Keratinocyte (primary cell): ENCODE results near the gene CDH13. TPM values are rescaled to one million over a fixed set of nuclear protein-coding genes. Genes with fewer than 3 reads are reported as not detected.

ENCODE experiments used
- DNase-seq: peaks from one replicate; pipeline ENCODE4 v3.0.0-alpha.2; 2011; ENCODE audit warnings: low read depth, missing footprints, low spot score
- FAIRE-seq: peaks from 2 replicates; lab custom pipeline; 2011; peaks lifted over from hg19 to GRCh38; lab: Jason Lieb, UNC
- H2AFZ ChIP-seq: 2 replicates; pipeline ENCODE4 v1.6.0; 2012; ENCODE audit warnings: low read length, control low read depth, inconsistent platforms; ENCODE audit not compliant: control insufficient read depth
- H3K27ac ChIP-seq: 2 replicates; pipeline ENCODE4 v1.5.1; 2011; ENCODE audit warnings: low read length; ENCODE audit not compliant: control insufficient read depth, insufficient read depth
- H3K27me3 ChIP-seq: 3 replicates; pipeline ENCODE4 v1.6.0; 2011; ENCODE audit warnings: low read length; ENCODE audit not compliant: control insufficient read depth, insufficient read depth; ENCODE audit errors: extremely low read depth
- H3K36me3 ChIP-seq, 2 experiments: 2 replicates in 1 of 2; 3 replicates in 1 of 2; pipeline ENCODE4 v1.5.1; 2011; ENCODE audit warnings: low read length in 2 of 2, mild to moderate bottlenecking in 1 of 2; ENCODE audit not compliant: control insufficient read depth in 2 of 2, insufficient read depth in 2 of 2; ENCODE audit errors: extremely low read depth in 1 of 2
- H3K4me1 ChIP-seq: 3 replicates; pipeline ENCODE4 v1.5.1; 2011; ENCODE audit warnings: low read length; ENCODE audit not compliant: control insufficient read depth, insufficient read depth; ENCODE audit errors: extremely low read depth
- H3K4me2 ChIP-seq: 3 replicates; pipeline ENCODE4 v1.6.0; 2011; ENCODE audit warnings: low read depth, low read length; ENCODE audit not compliant: control insufficient read depth, insufficient read depth; ENCODE audit errors: extremely low read depth
- H3K4me3 ChIP-seq, 3 experiments: fragments of 200-600 bp in 1 of 3; sonication (generic) in 1 of 3; 2 replicates in 2 of 3; 3 replicates in 1 of 3; pipeline ENCODE4 v1.5.1; 2011 to 2016; ENCODE audit warnings: low read length in 3 of 3, mild to moderate bottlenecking in 3 of 3, control low read depth in 2 of 3, inconsistent platforms in 1 of 3, low read depth in 1 of 3, mixed read lengths in 1 of 3, mixed run types in 1 of 3, moderate library complexity in 1 of 3; ENCODE audit not compliant: control insufficient read depth in 2 of 3, insufficient read depth in 2 of 3; ENCODE audit errors: extremely low read depth in 1 of 3
- H3K79me2 ChIP-seq: 2 replicates; pipeline ENCODE4 v1.6.0; 2012; ENCODE audit warnings: low read length; ENCODE audit not compliant: control insufficient read depth, insufficient read depth
- H3K9ac ChIP-seq: 3 replicates; pipeline ENCODE4 v1.6.0; 2011; ENCODE audit warnings: low read length; ENCODE audit not compliant: control insufficient read depth, insufficient read depth; ENCODE audit errors: extremely low read depth
- H3K9me1 ChIP-seq: 3 replicates; pipeline ENCODE4 v1.6.0; 2011; ENCODE audit warnings: low read length; ENCODE audit not compliant: control insufficient read depth, insufficient read depth; ENCODE audit errors: extremely low read depth
- H3K9me3 ChIP-seq: 2 replicates; pipeline ENCODE4 v1.5.1; 2012; ENCODE audit warnings: low read depth, low read length; ENCODE audit not compliant: control insufficient read depth
- H4K20me1 ChIP-seq: 3 replicates; pipeline ENCODE4 v1.6.0; 2011; ENCODE audit warnings: low read length; ENCODE audit not compliant: control insufficient read depth, insufficient read depth; ENCODE audit errors: extremely low read depth
- EZH2 ChIP-seq: IDR thresholded peaks from one replicate; pipeline ENCODE4 v1.6.1; 2012; ENCODE audit warnings: inconsistent platforms, mild to moderate bottlenecking, low read length, moderate library complexity
- dilution Hi-C: fragments of 300-500 bp; cut with MboI; formaldehyde crosslinking; loops from one replicate; pipeline ENCODE4 v1.7.0; 2020; ENCODE audit warnings: low sequenced_read_pairs; ENCODE audit not compliant: extremely low pct_ligation_motif_present
- polyA plus RNA-seq, 5 experiments: library from polyadenylated mRNA; depleted of rRNA in 3 of 5; stranded (reverse) in 3 of 5; stranded (forward) in 1 of 5; unstranded in 1 of 5; fragments of >200 nt; gene quantifications; 1 replicate in 1 of 5; 2 replicates in 3 of 5; 3 replicates in 1 of 5; pipeline versions ENCODE4 v1.2.1 to v1.2.3, GENCODE V29; 2011 to 2012; ENCODE audit warnings: missing spikeins in 2 of 5, low read depth in 1 of 5, low replicate concordance in 1 of 5
- TF ChIP-seq, protein P1 (sequence below), 3 experiments: IDR thresholded peaks in 1 of 3; conservative IDR thresholded peaks in 1 of 3; optimal IDR thresholded peaks in 1 of 3; 2 replicates in 2 of 3; 3 replicates in 1 of 3; pipeline versions ENCODE3 to v1.5.1; 2011; ENCODE audit warnings: low read length in 3 of 3, mild to moderate bottlenecking in 3 of 3, moderate library complexity in 2 of 3, control low read depth in 1 of 3, inconsistent platforms in 1 of 3; ENCODE audit not compliant: insufficient read depth in 2 of 3; ENCODE audit errors: extremely low read depth in 1 of 3

Gene CDH13
- polyA plus RNA-seq, 1 donor (not counting 4 experiments of a cell fraction or from before 2014, with no cell fraction given): 111 TPM

GRCh38 chr16:83802135-83802534 lies 1175.4 kb downstream of the CDH13 start:
- Histone ChIP-seq H2AFZ (peak overlapping the region; percentile 25), H3K4me2 (peak overlapping the region; percentile 63), H3K4me3 (peak overlapping the region in 2 of 3 experiments; percentile 20 to 50), H3K9me1 (no peaks in the 10 kb centered on the region), H3K4me1 (peaks cover 15% of the 10 kb centered on the region), H3K79me2 (no peaks in the 10 kb centered on the region), H3K27ac (peak overlapping the region; percentile 39), H3K9ac (peak overlapping the region; percentile 10), H3K9me3 (no peaks in the 10 kb centered on the region), H3K36me3 (no peaks in the 10 kb centered on the region), H3K27me3 (no peaks in the 10 kb centered on the region), H4K20me1 (no peaks in the 10 kb centered on the region)
- dilution Hi-C loops: no loop called here
- DNase-seq (peak; percentile 7), FAIRE-seq (no peak)
- TF ChIP-seq, protein P1, sequence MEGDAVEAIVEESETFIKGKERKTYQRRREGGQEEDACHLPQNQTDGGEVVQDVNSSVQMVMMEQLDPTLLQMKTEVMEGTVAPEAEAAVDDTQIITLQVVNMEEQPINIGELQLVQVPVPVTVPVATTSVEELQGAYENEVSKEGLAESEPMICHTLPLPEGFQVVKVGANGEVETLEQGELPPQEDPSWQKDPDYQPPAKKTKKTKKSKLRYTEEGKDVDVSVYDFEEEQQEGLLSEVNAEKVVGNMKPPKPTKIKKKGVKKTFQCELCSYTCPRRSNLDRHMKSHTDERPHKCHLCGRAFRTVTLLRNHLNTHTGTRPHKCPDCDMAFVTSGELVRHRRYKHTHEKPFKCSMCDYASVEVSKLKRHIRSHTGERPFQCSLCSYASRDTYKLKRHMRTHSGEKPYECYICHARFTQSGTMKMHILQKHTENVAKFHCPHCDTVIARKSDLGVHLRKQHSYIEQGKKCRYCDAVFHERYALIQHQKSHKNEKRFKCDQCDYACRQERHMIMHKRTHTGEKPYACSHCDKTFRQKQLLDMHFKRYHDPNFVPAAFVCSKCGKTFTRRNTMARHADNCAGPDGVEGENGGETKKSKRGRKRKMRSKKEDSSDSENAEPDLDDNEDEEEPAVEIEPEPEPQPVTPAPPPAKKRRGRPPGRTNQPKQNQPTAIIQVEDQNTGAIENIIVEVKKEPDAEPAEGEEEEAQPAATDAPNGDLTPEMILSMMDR (optimal IDR thresholded peaks at IDR 0.05 in 1 of 3, IDR thresholded peaks at IDR 0.05 in 1 of 3, conservative IDR thresholded peaks at IDR 0.05 in 1 of 3; ENCODE audit: extremely low read depth in 1 of 3, insufficient read depth in 2 of 3, low read length in 3 of 3): no peak
- TF ChIP-seq EZH2: no peak

GRCh38 chr16:83802554-83803205 lies 1175.9 kb downstream of the CDH13 start:
- H3K27ac ChIP-seq: peak overlapping the region; percentile 39
- no peaks in the 10 kb centered on the region for H4K20me1 ChIP-seq
- no peaks in the 10 kb centered on the region for H3K27me3 ChIP-seq
- no peaks in the 10 kb centered on the region for H3K9me3 ChIP-seq
- no peaks in the 10 kb centered on the region for H3K36me3 ChIP-seq
- FAIRE-seq (no peak), DNase-seq (no peak)
- peak overlapping the region; percentile 10 for H3K9ac ChIP-seq
- H3K4me2 ChIP-seq: peak overlapping the region; percentile 63
- H3K9me1 ChIP-seq: no peaks in the 10 kb centered on the region
- H3K4me3 ChIP-seq: peak overlapping the region in 2 of 3 experiments; percentile 20 to 50
- peak overlapping the region; percentile 25 for H2AFZ ChIP-seq
- TF ChIP-seq, protein P1 (optimal IDR thresholded peaks at IDR 0.05 in 1 of 3, IDR thresholded peaks at IDR 0.05 in 1 of 3, conservative IDR thresholded peaks at IDR 0.05 in 1 of 3; ENCODE audit: extremely low read depth in 1 of 3, insufficient read depth in 2 of 3, low read length in 3 of 3): no peak
- no peak for TF ChIP-seq EZH2
- dilution Hi-C loops: no loop called here
- peaks cover 15% of the 10 kb centered on the region for H3K4me1 ChIP-seq
- no peaks in the 10 kb centered on the region for H3K79me2 ChIP-seq
